Neural progenitor cell (in vitro differentiated cells): Measurements from ENCODE around the gene LGALS14.
"Not testable (repeated sequence)": the region's sequence is repeated elsewhere in the genome, so short reads cannot be mapped to it uniquely, and the experiment has no call there.

ENCODE experiments used
- CTCF ChIP-seq: fragments of 200-600 bp; sonication (generic); IDR thresholded peaks from 2 replicates; pipeline ENCODE4 v1.5.1; 2017; ENCODE audit warnings: antibody characterized with exemption, mild to moderate bottlenecking
- EZH2 ChIP-seq: fragments of 200-600 bp; sonication (generic); IDR thresholded peaks from 2 replicates; pipeline ENCODE4 v1.6.1; 2017; ENCODE audit warnings: antibody characterized with exemption, mild to moderate bottlenecking, moderate library complexity

GRCh38 chr19:39673862-39674261 lies 30.4 kb upstream of the LGALS14 start:
- TF ChIP-seq CTCF = peak; percentile 26
- not testable (repeated sequence) for TF ChIP-seq EZH2
